H9 (cell line): ENCODE results near the gene CDNF. TPM values are rescaled to one million over a fixed set of nuclear protein-coding genes. Genes with fewer than 3 reads are reported as not detected.

Source experiments
- DNase-seq: peaks from one replicate; pipeline ENCODE4 v3.0.0-alpha.2; 2017
- H2AFZ ChIP-seq: one replicate; pipeline ENCODE4 v1.6.1; 2013; ENCODE audit warnings: mild to moderate bottlenecking, low read length, control low read depth, moderate library complexity
- H2AK5ac ChIP-seq: 2 replicates; pipeline ENCODE4 v1.6.1; 2013; ENCODE audit warnings: low read length, control low read depth, mixed read lengths; ENCODE audit not compliant: insufficient read length
- H2BK120ac ChIP-seq: one replicate; pipeline ENCODE4 v1.6.1; 2013; ENCODE audit warnings: low read depth, mild to moderate bottlenecking, low read length, control low read depth, inconsistent platforms; ENCODE audit not compliant: poor library complexity, severe bottlenecking
- H2BK12ac ChIP-seq: 2 replicates; pipeline ENCODE4 v1.6.1; 2013; ENCODE audit warnings: low read length, control low read depth, mixed read lengths, low read depth; ENCODE audit not compliant: insufficient read length
- H2BK15ac ChIP-seq: 2 replicates; pipeline ENCODE4 v1.6.1; 2013; ENCODE audit warnings: low read depth, low read length, control low read depth
- H2BK20ac ChIP-seq: one replicate; pipeline ENCODE4 v1.6.1; 2013; ENCODE audit warnings: low read depth, mild to moderate bottlenecking, low read length, control low read depth, inconsistent platforms; ENCODE audit not compliant: poor library complexity, severe bottlenecking
- H2BK5ac ChIP-seq: 2 replicates; pipeline ENCODE4 v1.6.1; 2013; ENCODE audit warnings: low read length, control low read depth, mixed read lengths; ENCODE audit not compliant: insufficient read length
- H3K14ac ChIP-seq: 2 replicates; pipeline ENCODE4 v1.6.1; 2013; ENCODE audit warnings: low read length, control low read depth; ENCODE audit not compliant: insufficient read depth
- H3K18ac ChIP-seq: 2 replicates; pipeline ENCODE4 v1.6.1; 2013; ENCODE audit warnings: low read depth, mild to moderate bottlenecking, mixed read lengths, low read length, control low read depth; ENCODE audit not compliant: insufficient read length
- H3K23ac ChIP-seq: 2 replicates; pipeline ENCODE4 v1.6.1; 2013; ENCODE audit warnings: low read length, control low read depth, mixed read lengths, low read depth; ENCODE audit not compliant: insufficient read length
- H3K23me2 ChIP-seq: 2 replicates; pipeline ENCODE4 v1.6.1; 2013; ENCODE audit warnings: low read depth, mild to moderate bottlenecking, mixed read lengths, low read length, control low read depth; ENCODE audit not compliant: insufficient read length, poor library complexity, severe bottlenecking
- H3K27ac ChIP-seq: 2 replicates; pipeline ENCODE4 v1.5.1; 2013; ENCODE audit warnings: low read length, control low read depth, mixed read lengths, low read depth; ENCODE audit not compliant: insufficient read length
- H3K27me3 ChIP-seq: 2 replicates; pipeline ENCODE4 v1.6.1; 2013; ENCODE audit warnings: low read length, control low read depth, inconsistent platforms; ENCODE audit not compliant: insufficient read depth
- H3K4ac ChIP-seq: 2 replicates; pipeline ENCODE4 v1.6.1; 2013; ENCODE audit warnings: low read depth, mild to moderate bottlenecking, control low read depth, inconsistent platforms, low read length, moderate library complexity
- H3K4me1 ChIP-seq: 2 replicates; pipeline ENCODE4 v1.6.1; 2013; ENCODE audit warnings: low read length, control low read depth, inconsistent platforms; ENCODE audit not compliant: insufficient read depth
- H3K4me2 ChIP-seq: 2 replicates; pipeline ENCODE4 v1.6.1; 2013; ENCODE audit warnings: low read length, control low read depth, mixed read lengths; ENCODE audit not compliant: insufficient read length, insufficient read depth
- H3K56ac ChIP-seq: 2 replicates; pipeline ENCODE4 v1.6.1; 2013; ENCODE audit warnings: low read depth, mild to moderate bottlenecking, mixed read lengths, low read length, control low read depth; ENCODE audit not compliant: insufficient read length
- H3K79me1 ChIP-seq: 2 replicates; pipeline ENCODE4 v1.6.1; 2013; ENCODE audit warnings: low read depth, mild to moderate bottlenecking, moderate library complexity, low read length, control low read depth, inconsistent platforms; ENCODE audit not compliant: insufficient read depth, poor library complexity, severe bottlenecking
- H3K79me2 ChIP-seq: 2 replicates; pipeline ENCODE4 v1.6.1; 2013; ENCODE audit warnings: low read length, control low read depth, inconsistent platforms; ENCODE audit not compliant: insufficient read depth
- H3K9ac ChIP-seq: 2 replicates; pipeline ENCODE4 v1.6.1; 2013; ENCODE audit warnings: low read length, control low read depth, mixed read lengths; ENCODE audit not compliant: insufficient read length; ENCODE audit errors: extremely low read depth
- H3K9me3 ChIP-seq: one replicate; pipeline ENCODE4 v1.6.1; 2013; ENCODE audit warnings: low read depth, low read length, inconsistent platforms; ENCODE audit not compliant: control insufficient read depth
- H3T11ph ChIP-seq: one replicate; pipeline ENCODE4 v1.6.1; 2013; ENCODE audit warnings: mild to moderate bottlenecking, low read length, control low read depth, inconsistent platforms
- H4K20me1 ChIP-seq: one replicate; pipeline ENCODE4 v1.6.1; 2013; ENCODE audit not compliant: control insufficient read depth, insufficient read length, insufficient read depth
- H4K5ac ChIP-seq: 2 replicates; pipeline ENCODE4 v1.6.1; 2013; ENCODE audit warnings: low read depth, mild to moderate bottlenecking, mixed read lengths, low read length, control low read depth; ENCODE audit not compliant: insufficient read length
- H4K8ac ChIP-seq: replicated peaks from 2 replicates; pipeline ENCODE4 v1.6.1; 2013; ENCODE audit warnings: low read length, control low read depth, mixed read lengths, low read depth; ENCODE audit not compliant: insufficient read length
- H4K91ac ChIP-seq: 2 replicates; pipeline ENCODE4 v1.6.1; 2013; ENCODE audit warnings: low read depth, mild to moderate bottlenecking, moderate library complexity, mixed read lengths, low read length, control low read depth; ENCODE audit not compliant: insufficient read length
- H3K27ac Mint-ChIP-seq, 3 experiments: 2 replicates in 2 of 3; 3 replicates in 1 of 3; pipeline ENCODE4 v1.8.0; 2020 to 2021; ENCODE audit warnings: mixed read lengths in 3 of 3, mild to moderate bottlenecking in 1 of 3, moderate library complexity in 1 of 3
- H3K27me3 Mint-ChIP-seq: 2 replicates; pipeline ENCODE4 v1.8.0; 2021; ENCODE audit warnings: low read depth, mild to moderate bottlenecking, moderate library complexity, mixed read lengths
- H3K36me3 Mint-ChIP-seq, 3 experiments: 2 replicates in 2 of 3; 3 replicates in 1 of 3; pipeline ENCODE4 v1.8.0; 2020 to 2021; ENCODE audit warnings: low read depth in 3 of 3, mixed read lengths in 3 of 3; ENCODE audit not compliant: insufficient read depth in 1 of 3
- H3K4me1 Mint-ChIP-seq, 2 experiments: 2 replicates each; pipeline ENCODE4 v1.8.0; 2020; ENCODE audit warnings: mixed read lengths in 2 of 2
- H3K4me3 Mint-ChIP-seq, 2 experiments: 2 replicates in 1 of 2; 3 replicates in 1 of 2; pipeline ENCODE4 v1.8.0; 2020 to 2021; ENCODE audit warnings: mild to moderate bottlenecking in 2 of 2, mixed read lengths in 2 of 2, moderate library complexity in 1 of 2
- H3K9me3 Mint-ChIP-seq, 2 experiments: 2 replicates in 1 of 2; 3 replicates in 1 of 2; pipeline ENCODE4 v1.8.0; 2020; ENCODE audit warnings: mild to moderate bottlenecking in 2 of 2, mixed read lengths in 2 of 2, moderate library complexity in 1 of 2
- CTCF ChIP-seq: fragments of 200-600 bp; sonication (generic); conservative IDR thresholded peaks from 3 replicates; pipeline ENCODE4 v1.8.0; 2021; ENCODE audit warnings: antibody characterized with exemption, mild to moderate bottlenecking
- WGBS: extraction: QIAGEN DNeasy Blood & Tissue Kit; methylation state at CpG from one replicate; pipeline ENCODE4 v1.1.7; 2013; ENCODE audit warnings: missing lambda C conversion rate, low lambda C conversion rate, mixed read lengths; ENCODE audit not compliant: insufficient read length; ENCODE audit errors: extremely low coverage; 5-methylcytosine and 5-hydroxymethylcytosine counted together
- total RNA-seq: library from RNA; stranded (reverse); gene quantifications from 2 replicates; pipeline ENCODE4 v1.2.1, GENCODE V29; 2021

Gene CDNF
- total RNA-seq, 1 experiment from 2014 or later, result 1.3 TPM

- no peak overlapping the region for H3K4me2 ChIP-seq
- H2BK120ac ChIP-seq, result no peak overlapping the region
- no peaks in the 10 kb centered on the region for H4K20me1 ChIP-seq
- H3K4me1 ChIP-seq, result no peaks in the 10 kb centered on the region
- H2BK15ac ChIP-seq, result no peak overlapping the region
- no peaks in the 10 kb centered on the region for H3K79me1 ChIP-seq
- WGBS, result no CpG with 5 or more reads among the region's 9 CpGs
- no peak overlapping the region for H2BK12ac ChIP-seq
- H2AK5ac ChIP-seq, result no peak overlapping the region
- no peak overlapping the region for H2BK5ac ChIP-seq
- H4K8ac ChIP-seq, result no peak overlapping the region
- H3T11ph ChIP-seq, result no peak overlapping the region
- no peak overlapping the region for H3K27ac ChIP-seq
- no peak overlapping the region for H3K23ac ChIP-seq
- H3K27me3 ChIP-seq, result no peaks in the 10 kb centered on the region
- H2BK20ac ChIP-seq, result no peak overlapping the region
- no peak overlapping the region for H4K5ac ChIP-seq
- Mint-ChIP-seq H3K4me1 (peaks cover 0 to 3% of the 10 kb centered on the region in 2 experiments; a peak in 1 of 4 replicates), H3K9me3 (no peaks in the 10 kb centered on the region), H3K27me3 (peaks cover 2% of the 10 kb centered on the region; the same call in 1 of the 2 replicates), H3K36me3 (no peaks in the 10 kb centered on the region; a peak in 1 of 7 replicates), H3K27ac (no peak overlapping the region), H3K4me3 (no peak overlapping the region)
- no peak for TF ChIP-seq CTCF
- no peak for DNase-seq
- no peaks in the 10 kb centered on the region for H3K23me2 ChIP-seq
- no peak overlapping the region for H3K9ac ChIP-seq
- no peak overlapping the region for H3K56ac ChIP-seq
- no peak overlapping the region for H4K91ac ChIP-seq
- H2AFZ ChIP-seq, result no peak overlapping the region
- H3K18ac ChIP-seq, result no peak overlapping the region
- no peaks in the 10 kb centered on the region for H3K9me3 ChIP-seq
- no peak overlapping the region; the same call in 1 of the 2 replicates for H3K14ac ChIP-seq
- no peaks in the 10 kb centered on the region for H3K79me2 ChIP-seq
- H3K4ac ChIP-seq, result no peak overlapping the region
Measured at GRCh38 chr10:14776546-14776945, 61.3 kb downstream of the CDNF start.
